ENCODE measurements around the gene MYCBP2. TPM values are rescaled to one million over a fixed set of nuclear protein-coding genes. Genes with fewer than 3 reads are reported as not detected.

Gene MYCBP2
- total RNA-seq, 1 donor from 2014 or later: 90.3 TPM

Other genes with a start within 250 kb of the MYCBP2 start
- gene SCEL, start 208.6 kb upstream of the MYCBP2 start, total RNA-seq: not detected